Measurements from ENCODE around the gene TMPRSS13. TPM values are rescaled to one million over a fixed set of nuclear protein-coding genes. Genes with fewer than 3 reads are reported as not detected.

Gene TMPRSS13
- total RNA-seq, 1 donor from 2014 or later: 29.9 TPM

GRCh38 chr11:117910525-117910924 is 18.7 kb downstream of the TMPRSS13 start:
- no peak for ATAC-seq

GRCh38 chr11:117909611-117910382 is 19.4 kb downstream of the TMPRSS13 start:
- ATAC-seq: no peak

- ATAC-seq: no peak
Measured at GRCh38 chr11:117908959-117909610, 20.1 kb downstream of the TMPRSS13 start.

- ATAC-seq: no peak
Measured at GRCh38 chr11:117908109-117908895, 20.9 kb downstream of the TMPRSS13 start.

- peak; percentile 100 for ATAC-seq
Measured at GRCh38 chr11:117907276-117908108, 21.7 kb downstream of the TMPRSS13 start.

- no peak for ATAC-seq
Measured at GRCh38 chr11:117906710-117907109, 22.5 kb downstream of the TMPRSS13 start.

GRCh38 chr11:117906126-117906525 is 23.1 kb downstream of the TMPRSS13 start:
- no peak for ATAC-seq

GRCh38 chr11:117905524-117905923 is 23.7 kb downstream of the TMPRSS13 start:
- ATAC-seq: no peak

GRCh38 chr11:117903505-117904382 is 25.5 kb downstream of the TMPRSS13 start:
- no peak for ATAC-seq

GRCh38 chr11:117902001-117902845 is 27.0 kb downstream of the TMPRSS13 start:
- ATAC-seq: no peak

- no peak for ATAC-seq
Measured at GRCh38 chr11:117901601-117902000, 27.6 kb downstream of the TMPRSS13 start.

- peak; percentile 29 for ATAC-seq
Measured at GRCh38 chr11:117900720-117901440, 28.3 kb downstream of the TMPRSS13 start.

- ATAC-seq: no peak
Measured at GRCh38 chr11:117900121-117900648, 29.0 kb downstream of the TMPRSS13 start.

GRCh38 chr11:117898059-117898458 is 31.1 kb downstream of the TMPRSS13 start:
- ATAC-seq: peak; percentile 14

GRCh38 chr11:117892651-117893050 is 36.6 kb downstream of the TMPRSS13 start:
- no peak for ATAC-seq

GRCh38 chr11:117891362-117891761 is 37.8 kb downstream of the TMPRSS13 start:
- ATAC-seq: no peak

- peak; percentile 18 for ATAC-seq
Measured at GRCh38 chr11:117888139-117888566, 41.0 kb downstream of the TMPRSS13 start.

- ATAC-seq: no peak
Measured at GRCh38 chr11:117887431-117888138, 41.6 kb downstream of the TMPRSS13 start.

- ATAC-seq: no peak
Measured at GRCh38 chr11:117885777-117886176, 43.4 kb downstream of the TMPRSS13 start.
